ENCODE measurements around the gene PHTF2.

DNA sequence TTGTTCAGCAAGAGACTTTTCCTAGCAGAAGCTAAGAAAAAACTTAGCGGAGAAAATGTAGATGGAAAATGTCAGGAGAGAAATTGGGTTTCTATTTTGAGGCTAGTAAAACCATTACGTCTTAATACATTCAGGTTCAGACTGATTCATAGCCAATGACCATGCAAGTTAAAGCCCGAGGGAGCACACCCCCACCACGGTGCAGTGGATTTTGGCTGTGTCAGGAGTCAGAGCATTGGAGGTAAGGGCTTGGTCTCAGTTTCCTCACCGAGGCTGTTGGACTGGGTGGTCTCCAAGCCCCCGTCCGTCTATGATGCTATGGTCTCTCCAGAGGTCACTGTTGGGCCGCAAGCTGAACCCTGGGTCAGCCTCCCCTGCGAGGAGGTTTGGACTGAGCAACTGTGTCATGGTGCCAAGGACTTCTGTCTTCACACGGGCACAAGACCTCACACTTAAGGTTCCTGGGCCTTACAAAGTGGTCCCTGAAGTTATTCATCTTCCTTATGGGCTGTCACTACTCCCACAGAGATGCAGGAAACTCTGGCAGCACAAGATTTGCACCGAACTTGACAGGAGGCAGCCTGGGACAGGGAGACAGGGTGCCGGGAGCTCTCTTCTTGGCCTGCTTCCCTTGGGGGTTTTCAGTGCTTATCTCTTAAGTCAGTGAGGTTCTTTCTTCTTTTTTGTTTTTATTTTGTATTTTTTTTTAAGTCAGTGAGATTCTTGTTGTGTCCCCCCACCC, 186.8 kb downstream of the PHTF2 start:
- no peak for TF ChIP-seq EZH2 (IDR thresholded peaks at IDR 0.05; ENCODE audit: low read length)
- TF ChIP-seq, protein P1, sequence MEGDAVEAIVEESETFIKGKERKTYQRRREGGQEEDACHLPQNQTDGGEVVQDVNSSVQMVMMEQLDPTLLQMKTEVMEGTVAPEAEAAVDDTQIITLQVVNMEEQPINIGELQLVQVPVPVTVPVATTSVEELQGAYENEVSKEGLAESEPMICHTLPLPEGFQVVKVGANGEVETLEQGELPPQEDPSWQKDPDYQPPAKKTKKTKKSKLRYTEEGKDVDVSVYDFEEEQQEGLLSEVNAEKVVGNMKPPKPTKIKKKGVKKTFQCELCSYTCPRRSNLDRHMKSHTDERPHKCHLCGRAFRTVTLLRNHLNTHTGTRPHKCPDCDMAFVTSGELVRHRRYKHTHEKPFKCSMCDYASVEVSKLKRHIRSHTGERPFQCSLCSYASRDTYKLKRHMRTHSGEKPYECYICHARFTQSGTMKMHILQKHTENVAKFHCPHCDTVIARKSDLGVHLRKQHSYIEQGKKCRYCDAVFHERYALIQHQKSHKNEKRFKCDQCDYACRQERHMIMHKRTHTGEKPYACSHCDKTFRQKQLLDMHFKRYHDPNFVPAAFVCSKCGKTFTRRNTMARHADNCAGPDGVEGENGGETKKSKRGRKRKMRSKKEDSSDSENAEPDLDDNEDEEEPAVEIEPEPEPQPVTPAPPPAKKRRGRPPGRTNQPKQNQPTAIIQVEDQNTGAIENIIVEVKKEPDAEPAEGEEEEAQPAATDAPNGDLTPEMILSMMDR (optimal IDR thresholded peaks at IDR 0.05 in 1 of 3, IDR thresholded peaks at IDR 0.05 in 1 of 3, conservative IDR thresholded peaks at IDR 0.05 in 1 of 3; ENCODE audit: extremely low read depth in 1 of 3, insufficient read depth in 2 of 3, low read length in 3 of 3), result no peak
